Erythroblast (primary cell): ENCODE measurements around the gene MAD2L1.

Experiments
- GATA1 ChIP-seq: IDR thresholded peaks from 2 replicates; pipeline ENCODE4 v1.6.1; 2011; ENCODE audit warnings: low read depth, mild to moderate bottlenecking, control low read depth, low read length, moderate library complexity
- POLR2A ChIP-seq: IDR thresholded peaks from 2 replicates; pipeline ENCODE4 v1.6.1; 2011; ENCODE audit warnings: mild to moderate bottlenecking, low read length

DNA sequence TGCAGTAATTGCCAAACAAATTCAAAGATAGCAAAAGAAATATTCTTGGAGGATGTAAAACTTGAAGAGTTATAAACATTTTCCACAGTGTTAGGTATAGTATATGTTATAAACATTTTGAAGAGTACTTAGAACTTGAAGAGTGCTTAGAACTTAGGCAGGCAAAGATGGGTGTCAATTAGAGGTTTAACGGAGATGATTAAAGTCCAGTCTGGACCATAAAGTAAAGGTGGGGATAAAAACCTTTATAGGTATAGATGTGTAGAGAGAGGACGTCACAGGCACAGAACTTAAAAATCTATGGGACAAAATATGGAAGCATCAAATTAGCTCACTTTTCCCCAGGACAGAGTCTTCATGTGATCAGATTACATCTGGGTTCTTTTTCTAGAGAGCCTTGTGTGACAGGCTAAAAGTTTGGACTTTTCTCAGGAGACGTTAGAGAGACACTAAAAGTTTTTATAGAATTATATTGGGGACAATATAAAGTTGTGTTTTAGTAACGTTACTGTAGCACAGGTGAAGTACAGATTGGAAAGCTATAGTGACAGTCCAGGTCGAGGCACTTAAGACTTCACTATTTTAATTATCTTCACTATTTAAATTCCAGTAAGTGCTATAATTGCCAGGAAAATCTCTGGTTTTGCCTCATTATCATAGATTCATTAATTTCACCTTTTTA is 13.3 kb upstream of the MAD2L1 start:
- TF ChIP-seq POLR2A (no peak), GATA1 (no peak)
